BE2C (cell line): ENCODE data around the gene RNF220.

Source experiments
- DNase-seq: peaks from one replicate; pipeline ENCODE4 v3.0.0-alpha.2; 2020
- H3K27me3 ChIP-seq: fragments of 250-450 bp; sonication (Bioruptor Pico); 2 replicates; pipeline ENCODE4 v1.5.1; 2020; ENCODE audit warnings: mild to moderate bottlenecking
- H3K36me3 ChIP-seq: fragments of 250-450 bp; sonication (Bioruptor Pico); 2 replicates; pipeline ENCODE4 v1.5.1; 2020; ENCODE audit warnings: mild to moderate bottlenecking
- H3K4me1 ChIP-seq: fragments of 250-450 bp; sonication (Bioruptor Pico); 2 replicates; pipeline ENCODE4 v1.5.1; 2020
- H3K4me3 ChIP-seq: 2 replicates; pipeline ENCODE4 v1.5.1; 2011; ENCODE audit warnings: low read depth, low read length
- H3K9me3 ChIP-seq: fragments of 250-450 bp; sonication (Bioruptor Pico); 2 replicates; pipeline ENCODE4 v1.5.1; 2020
- TF ChIP-seq, protein P1 (sequence below): IDR thresholded peaks from 2 replicates; pipeline ENCODE4 v1.5.1; 2012; ENCODE audit warnings: mild to moderate bottlenecking, low read depth, low read length

RNF220 gene

DNA sequence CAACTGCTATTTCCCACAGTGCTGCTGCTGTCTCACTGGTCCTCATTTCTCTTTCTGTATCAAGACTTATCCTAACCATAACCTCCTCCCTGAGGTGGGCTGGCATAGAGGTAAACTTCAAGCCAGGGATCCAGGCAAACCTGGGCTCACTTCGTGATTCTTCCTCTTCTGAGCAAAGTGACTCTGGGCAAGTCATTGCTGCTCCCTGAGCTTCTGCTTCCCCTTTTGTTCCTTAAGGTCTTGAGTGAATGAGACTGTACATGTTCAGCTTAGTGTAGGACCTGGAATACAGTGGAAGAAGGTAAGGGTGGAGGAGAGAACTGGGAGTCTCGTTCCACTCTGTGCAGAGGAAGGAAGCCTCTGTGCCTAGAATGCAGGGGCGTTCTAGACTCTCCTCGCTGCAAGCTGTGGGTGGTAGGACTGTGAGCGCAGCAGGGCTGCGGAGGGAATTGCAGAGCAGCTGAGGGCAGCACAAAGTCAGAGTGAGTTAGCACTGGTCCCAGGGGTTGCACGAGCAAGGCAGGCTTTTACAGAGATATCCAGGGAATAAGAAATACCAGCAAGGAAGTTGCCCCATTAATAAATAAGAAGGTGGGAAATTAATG is 38.6 kb upstream of the RNF220 start:
- Histone ChIP-seq H3K4me3 (no peak overlapping the region), H3K36me3 (no peaks in the 10 kb centered on the region), H3K4me1 (no peaks in the 10 kb centered on the region), H3K9me3 (no peaks in the 10 kb centered on the region), H3K27me3 (no peaks in the 10 kb centered on the region)
- no peak for DNase-seq
- TF ChIP-seq, protein P1, sequence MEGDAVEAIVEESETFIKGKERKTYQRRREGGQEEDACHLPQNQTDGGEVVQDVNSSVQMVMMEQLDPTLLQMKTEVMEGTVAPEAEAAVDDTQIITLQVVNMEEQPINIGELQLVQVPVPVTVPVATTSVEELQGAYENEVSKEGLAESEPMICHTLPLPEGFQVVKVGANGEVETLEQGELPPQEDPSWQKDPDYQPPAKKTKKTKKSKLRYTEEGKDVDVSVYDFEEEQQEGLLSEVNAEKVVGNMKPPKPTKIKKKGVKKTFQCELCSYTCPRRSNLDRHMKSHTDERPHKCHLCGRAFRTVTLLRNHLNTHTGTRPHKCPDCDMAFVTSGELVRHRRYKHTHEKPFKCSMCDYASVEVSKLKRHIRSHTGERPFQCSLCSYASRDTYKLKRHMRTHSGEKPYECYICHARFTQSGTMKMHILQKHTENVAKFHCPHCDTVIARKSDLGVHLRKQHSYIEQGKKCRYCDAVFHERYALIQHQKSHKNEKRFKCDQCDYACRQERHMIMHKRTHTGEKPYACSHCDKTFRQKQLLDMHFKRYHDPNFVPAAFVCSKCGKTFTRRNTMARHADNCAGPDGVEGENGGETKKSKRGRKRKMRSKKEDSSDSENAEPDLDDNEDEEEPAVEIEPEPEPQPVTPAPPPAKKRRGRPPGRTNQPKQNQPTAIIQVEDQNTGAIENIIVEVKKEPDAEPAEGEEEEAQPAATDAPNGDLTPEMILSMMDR, result no peak

DNA sequence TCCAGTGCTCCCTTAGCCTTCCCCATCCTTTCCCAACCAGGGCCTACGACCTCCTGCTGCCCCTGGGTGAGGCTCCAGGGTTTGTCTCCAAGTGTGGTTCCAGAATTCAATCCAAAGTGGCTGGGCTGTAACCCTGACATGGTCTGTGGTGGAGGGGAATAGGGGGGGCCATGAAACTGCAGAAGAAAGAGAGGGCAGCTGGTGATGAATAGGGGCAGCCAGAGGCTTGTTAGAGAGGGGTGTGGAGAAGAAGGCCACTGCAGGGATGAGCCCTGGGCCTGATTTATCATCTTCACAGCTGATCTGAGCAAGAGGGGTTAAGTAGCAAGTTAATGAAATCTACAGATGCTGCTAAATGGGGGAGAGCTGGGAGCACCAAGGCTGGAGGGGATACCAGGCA is 37.1 kb upstream of the RNF220 start:
- Histone ChIP-seq H3K9me3 (no peaks in the 10 kb centered on the region), H3K27me3 (no peaks in the 10 kb centered on the region), H3K4me1 (no peaks in the 10 kb centered on the region), H3K36me3 (no peaks in the 10 kb centered on the region), H3K4me3 (no peak overlapping the region)
- DNase-seq, result no peak
- TF ChIP-seq, protein P1, result no peak

DNA sequence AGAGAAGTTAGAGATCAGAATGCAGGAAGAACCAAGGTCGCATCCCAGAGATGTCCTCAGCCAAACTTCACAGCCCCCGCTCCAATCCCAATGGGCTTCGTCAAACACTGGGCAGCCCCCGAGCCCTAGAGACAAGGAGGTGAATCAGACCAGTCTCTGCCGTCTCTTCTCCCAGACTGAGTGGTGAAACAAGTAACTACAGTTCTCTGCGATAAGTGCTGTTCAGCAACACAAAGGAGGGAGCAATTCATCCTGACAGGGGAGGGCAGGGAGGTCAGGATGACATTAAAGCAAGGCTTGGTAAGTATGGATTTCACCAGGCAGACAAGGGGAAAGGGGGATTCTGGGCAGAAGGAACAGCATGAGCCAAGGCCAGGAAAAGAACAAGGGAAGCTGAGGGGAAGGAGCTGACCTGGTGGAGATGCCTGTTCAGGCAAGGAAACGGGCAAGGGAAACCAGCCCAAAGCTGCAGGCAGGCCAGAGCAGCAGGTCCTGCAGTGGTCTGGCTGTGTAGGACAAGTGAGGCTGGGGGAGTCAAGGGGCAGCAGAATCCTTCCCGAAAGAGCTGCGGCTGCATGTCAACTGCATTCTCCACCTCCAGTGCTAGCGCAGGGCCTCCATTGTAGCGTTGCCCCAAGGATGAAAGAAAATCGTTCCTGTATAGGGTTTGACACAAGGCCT is 36.4 kb upstream of the RNF220 start:
- no peak for DNase-seq
- Histone ChIP-seq H3K4me1 (no peaks in the 10 kb centered on the region), H3K4me3 (no peak overlapping the region), H3K27me3 (no peaks in the 10 kb centered on the region), H3K9me3 (no peaks in the 10 kb centered on the region), H3K36me3 (no peaks in the 10 kb centered on the region)
- TF ChIP-seq, protein P1, result no peak

DNA sequence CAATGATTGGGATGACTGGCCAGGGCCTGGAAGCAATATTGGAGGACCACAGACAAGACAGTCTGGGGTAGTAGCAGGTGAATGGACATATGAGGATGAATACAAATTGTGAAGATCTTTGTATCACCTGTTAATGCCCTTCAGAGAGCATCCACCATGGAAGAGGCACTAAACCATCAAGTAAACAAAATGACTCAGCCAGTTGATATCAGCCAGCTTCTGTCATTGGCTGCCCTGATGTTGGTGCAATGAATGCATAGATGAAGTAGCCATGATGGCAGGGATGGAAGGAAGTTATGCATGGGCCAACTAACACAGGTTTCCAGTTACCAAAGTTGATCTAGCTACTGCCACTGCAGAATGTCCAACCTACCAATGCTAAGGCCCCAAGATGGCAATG is 33.8 kb upstream of the RNF220 start:
- TF ChIP-seq, protein P1, result no peak
- no peaks in the 10 kb centered on the region for H3K4me1 ChIP-seq
- no peaks in the 10 kb centered on the region for H3K9me3 ChIP-seq

GRCh38 chr1:44375547-44375946 is 29.5 kb upstream of the RNF220 start:
- Histone ChIP-seq H3K4me1 (no peaks in the 10 kb centered on the region), H3K9me3 (no peaks in the 10 kb centered on the region), H3K36me3 (no peaks in the 10 kb centered on the region), H3K4me3 (no peak overlapping the region), H3K27me3 (no peaks in the 10 kb centered on the region)
- TF ChIP-seq, protein P1, result no peak
- DNase-seq, result no peak

More for the DNA sequence above, 33.8 kb upstream of the RNF220 start:
- Histone ChIP-seq H3K36me3 (no peaks in the 10 kb centered on the region), H3K4me3 (no peak overlapping the region), H3K27me3 (no peaks in the 10 kb centered on the region)
- DNase-seq, result no peak
